Fibroblast of the aortic adventitia (primary cell): ENCODE data around the gene SETD5. TPM values are rescaled to one million over a fixed set of nuclear protein-coding genes. Genes with fewer than 3 reads are reported as not detected.
A peak's percentile ranks its signal among the peaks of the same experiment; 100 is the strongest.

ENCODE experiments used
- DNase-seq: peaks from one replicate; pipeline ENCODE4 v3.0.0-alpha.2; 2010; ENCODE audit warnings: low read depth
- H3K4me3 ChIP-seq: 2 replicates; pipeline ENCODE4 v1.5.1; 2011; ENCODE audit warnings: low read depth, mild to moderate bottlenecking, control low read depth, low read length, moderate library complexity
- total RNA-seq: library from RNA; depleted of rRNA; stranded (reverse); fragments of >200 nt; gene quantifications from 2 replicates; pipeline ENCODE4 v1.2.3, GENCODE V29; 2012; ENCODE audit warnings: low replicate concordance
- TF ChIP-seq, protein P1 (sequence below): IDR thresholded peaks from 2 replicates; pipeline ENCODE4 v1.5.1; 2011; ENCODE audit warnings: mild to moderate bottlenecking, low read length, control low read depth, inconsistent platforms; ENCODE audit not compliant: insufficient read depth

The SETD5 gene
- total RNA-seq, 1 donor: 80.2 TPM

- no peak overlapping the region for H3K4me3 ChIP-seq
- TF ChIP-seq, protein P1, sequence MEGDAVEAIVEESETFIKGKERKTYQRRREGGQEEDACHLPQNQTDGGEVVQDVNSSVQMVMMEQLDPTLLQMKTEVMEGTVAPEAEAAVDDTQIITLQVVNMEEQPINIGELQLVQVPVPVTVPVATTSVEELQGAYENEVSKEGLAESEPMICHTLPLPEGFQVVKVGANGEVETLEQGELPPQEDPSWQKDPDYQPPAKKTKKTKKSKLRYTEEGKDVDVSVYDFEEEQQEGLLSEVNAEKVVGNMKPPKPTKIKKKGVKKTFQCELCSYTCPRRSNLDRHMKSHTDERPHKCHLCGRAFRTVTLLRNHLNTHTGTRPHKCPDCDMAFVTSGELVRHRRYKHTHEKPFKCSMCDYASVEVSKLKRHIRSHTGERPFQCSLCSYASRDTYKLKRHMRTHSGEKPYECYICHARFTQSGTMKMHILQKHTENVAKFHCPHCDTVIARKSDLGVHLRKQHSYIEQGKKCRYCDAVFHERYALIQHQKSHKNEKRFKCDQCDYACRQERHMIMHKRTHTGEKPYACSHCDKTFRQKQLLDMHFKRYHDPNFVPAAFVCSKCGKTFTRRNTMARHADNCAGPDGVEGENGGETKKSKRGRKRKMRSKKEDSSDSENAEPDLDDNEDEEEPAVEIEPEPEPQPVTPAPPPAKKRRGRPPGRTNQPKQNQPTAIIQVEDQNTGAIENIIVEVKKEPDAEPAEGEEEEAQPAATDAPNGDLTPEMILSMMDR: no peak
- DNase-seq: no peak
Observed at GRCh38 chr3:9450126-9450525, 52.7 kb downstream of the SETD5 start.

DNA sequence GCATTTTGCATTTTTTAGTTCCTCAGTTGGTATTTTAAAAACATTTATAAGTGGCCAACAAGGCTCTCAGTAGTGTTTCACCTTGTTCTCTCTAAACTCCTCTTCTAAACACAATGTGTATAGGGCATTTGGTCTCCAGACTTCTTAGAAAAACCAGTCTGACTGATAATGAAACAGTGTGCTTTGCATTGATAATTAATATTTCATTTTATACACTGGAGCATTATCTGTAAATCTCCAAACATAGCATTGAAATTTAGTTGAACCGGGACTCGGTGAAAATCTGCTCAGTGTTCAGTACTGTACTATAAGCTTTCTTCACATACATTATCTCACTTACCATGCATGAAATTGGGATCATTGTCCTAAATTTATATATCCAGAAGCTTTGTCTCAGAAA, 53.6 kb downstream of the SETD5 start:
- no peak overlapping the region for H3K4me3 ChIP-seq
- TF ChIP-seq, protein P1: no peak
- DNase-seq: no peak

DNA sequence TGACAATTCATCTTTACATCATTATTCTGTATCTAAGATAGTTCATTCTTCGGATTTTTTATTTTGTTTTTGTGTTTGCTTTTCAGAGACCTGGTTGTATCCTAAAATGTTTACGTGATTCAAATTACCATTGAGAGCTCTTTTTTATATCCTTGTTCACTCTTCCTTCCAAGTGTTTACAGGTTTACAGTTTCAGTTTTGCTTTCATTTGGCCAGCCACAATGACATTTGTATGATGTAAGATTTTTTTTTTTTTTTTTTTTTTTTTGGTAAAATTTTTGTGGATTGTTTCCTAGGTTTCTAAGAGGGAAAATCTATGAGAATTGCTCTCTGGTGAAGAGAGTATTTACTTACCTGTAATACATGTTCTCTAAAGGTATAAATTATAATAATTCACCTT, 55.0 kb downstream of the SETD5 start:
- TF ChIP-seq, protein P1: no peak

GRCh38 chr3:9455596-9456131, 58.2 kb downstream of the SETD5 start:
- TF ChIP-seq, protein P1: no peak
- H3K4me3 ChIP-seq: no peak overlapping the region
- no peak for DNase-seq

More for the DNA sequence above, 55.0 kb downstream of the SETD5 start:
- peak; percentile 20 for DNase-seq
- H3K4me3 ChIP-seq: no peak overlapping the region

GRCh38 chr3:9467451-9467850, 70.0 kb downstream of the SETD5 start:
- H3K4me3 ChIP-seq: no peak overlapping the region
- TF ChIP-seq, protein P1: no peak
- no peak for DNase-seq

- H3K4me3 ChIP-seq: no peak overlapping the region
- TF ChIP-seq, protein P1: no peak
- no peak for DNase-seq
Observed at GRCh38 chr3:9468460-9468859, 71.0 kb downstream of the SETD5 start.

DNA sequence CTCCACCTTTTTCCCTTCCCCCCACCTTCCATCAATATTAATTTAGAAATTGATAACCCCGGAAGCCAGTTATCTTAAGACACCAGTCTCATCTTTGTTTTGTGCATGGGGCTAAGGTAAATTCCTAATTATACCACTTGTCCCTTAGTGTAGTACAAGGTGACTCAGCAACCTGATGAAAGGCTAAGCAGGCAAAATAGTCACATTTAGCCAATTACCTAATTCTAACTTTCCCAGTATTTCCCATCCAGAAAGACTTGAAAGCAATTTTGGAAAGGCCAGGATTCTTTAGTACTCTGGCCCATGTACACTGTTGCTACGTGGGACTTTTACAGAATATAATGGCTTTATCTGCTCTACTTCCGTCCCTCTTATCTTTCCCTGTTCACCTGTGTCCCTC, 72.6 kb downstream of the SETD5 start:
- no peak overlapping the region for H3K4me3 ChIP-seq
- no peak for DNase-seq
- TF ChIP-seq, protein P1: no peak
